ENCODE measurements around the gene HBS1L. TPM values are rescaled to one million over a fixed set of nuclear protein-coding genes. Genes with fewer than 3 reads are reported as not detected.

Gene HBS1L
- total RNA-seq, 1 experiment from 2014 or later = 63.6 TPM

- no peaks in the 10 kb centered on the region for H3K4me1 ChIP-seq (ENCODE audit: low read length)
- no peak overlapping the region for H2AFZ ChIP-seq (ENCODE audit: low read length)
- H4K20me1 ChIP-seq (ENCODE audit: insufficient read depth, low read depth, low read length) = no peaks in the 10 kb centered on the region
- no peak overlapping the region for H3K4me3 ChIP-seq (ENCODE audit: low read length)
- H3K36me3 ChIP-seq (ENCODE audit: insufficient read depth, low read length) = peaks cover 50% of the 10 kb centered on the region
- no peaks in the 10 kb centered on the region for H3K9me3 ChIP-seq (ENCODE audit: low read length)
- no peaks in the 10 kb centered on the region for H3K27me3 ChIP-seq (ENCODE audit: low read length)
- H3K4me2 ChIP-seq (ENCODE audit: low read depth, low read length, poor library complexity, severe bottlenecking) = no peak overlapping the region
- H3K27ac ChIP-seq (ENCODE audit: low read length) = no peak overlapping the region
- H3K9me2 ChIP-seq (replicated peaks; ENCODE audit: insufficient read depth, low read length) = no peaks in the 10 kb centered on the region
- peaks cover 3% of the 10 kb centered on the region; the same call in 1 of the 2 replicates for H3K79me2 ChIP-seq (ENCODE audit: low read length)
- no peak overlapping the region for H3K9ac ChIP-seq (ENCODE audit: low read length)
- DNase-seq = no peak
Observed at GRCh38 chr6:134982161-134982560, 72.5 kb downstream of the HBS1L start.

GRCh38 chr6:134980846-134981245 is 73.8 kb downstream of the HBS1L start:
- Histone ChIP-seq H3K27me3 (ENCODE audit: low read length) (no peaks in the 10 kb centered on the region), H3K9me3 (ENCODE audit: low read length) (no peaks in the 10 kb centered on the region), H3K36me3 (ENCODE audit: insufficient read depth, low read length) (peaks cover 61% of the 10 kb centered on the region), H4K20me1 (ENCODE audit: insufficient read depth, low read depth, low read length) (no peaks in the 10 kb centered on the region), H3K79me2 (ENCODE audit: low read length) (peaks cover 11% of the 10 kb centered on the region), H3K27ac (ENCODE audit: low read length) (no peak overlapping the region), H2AFZ (ENCODE audit: low read length) (no peak overlapping the region), H3K9ac (ENCODE audit: low read length) (no peak overlapping the region), H3K4me1 (ENCODE audit: low read length) (no peaks in the 10 kb centered on the region), H3K4me2 (ENCODE audit: low read depth, low read length, poor library complexity, severe bottlenecking) (no peak overlapping the region), H3K9me2 (replicated peaks; ENCODE audit: insufficient read depth, low read length) (no peaks in the 10 kb centered on the region), H3K4me3 (ENCODE audit: low read length) (no peak overlapping the region)
- DNase-seq = no peak

- Histone ChIP-seq H3K36me3 (ENCODE audit: insufficient read depth, low read length) (peaks cover 55% of the 10 kb centered on the region), H3K9me3 (ENCODE audit: low read length) (no peaks in the 10 kb centered on the region), H3K4me2 (ENCODE audit: low read depth, low read length, poor library complexity, severe bottlenecking) (no peak overlapping the region), H2AFZ (ENCODE audit: low read length) (no peak overlapping the region), H3K79me2 (ENCODE audit: low read length) (peaks cover 28% of the 10 kb centered on the region), H4K20me1 (ENCODE audit: insufficient read depth, low read depth, low read length) (no peaks in the 10 kb centered on the region), H3K9me2 (replicated peaks; ENCODE audit: insufficient read depth, low read length) (no peaks in the 10 kb centered on the region), H3K4me1 (ENCODE audit: low read length) (no peaks in the 10 kb centered on the region), H3K9ac (ENCODE audit: low read length) (no peak overlapping the region), H3K27me3 (ENCODE audit: low read length) (no peaks in the 10 kb centered on the region), H3K27ac (ENCODE audit: low read length) (no peak overlapping the region), H3K4me3 (ENCODE audit: low read length) (no peak overlapping the region)
- no peak for DNase-seq
Observed at GRCh38 chr6:134979142-134979541, 75.5 kb downstream of the HBS1L start.

- Histone ChIP-seq H3K9me3 (ENCODE audit: low read length) (no peaks in the 10 kb centered on the region), H2AFZ (ENCODE audit: low read length) (no peak overlapping the region), H3K36me3 (ENCODE audit: insufficient read depth, low read length) (peaks cover 32% of the 10 kb centered on the region), H4K20me1 (ENCODE audit: insufficient read depth, low read depth, low read length) (no peaks in the 10 kb centered on the region), H3K27ac (ENCODE audit: low read length) (no peak overlapping the region), H3K9me2 (replicated peaks; ENCODE audit: insufficient read depth, low read length) (no peaks in the 10 kb centered on the region), H3K27me3 (ENCODE audit: low read length) (no peaks in the 10 kb centered on the region), H3K79me2 (ENCODE audit: low read length) (peaks cover 42% of the 10 kb centered on the region), H3K4me2 (ENCODE audit: low read depth, low read length, poor library complexity, severe bottlenecking) (no peak overlapping the region), H3K4me3 (ENCODE audit: low read length) (no peak overlapping the region), H3K9ac (ENCODE audit: low read length) (no peak overlapping the region), H3K4me1 (ENCODE audit: low read length) (peaks cover 4% of the 10 kb centered on the region; the same call in 1 of the 2 replicates)
- DNase-seq = no peak
Observed at GRCh38 chr6:134974370-134974769, 80.3 kb downstream of the HBS1L start.

GRCh38 chr6:134967711-134968110 is 86.9 kb downstream of the HBS1L start:
- DNase-seq = no peak
- Histone ChIP-seq H3K27ac (ENCODE audit: low read length) (no peak overlapping the region), H3K4me3 (ENCODE audit: low read length) (no peak overlapping the region), H3K4me1 (ENCODE audit: low read length) (peaks cover 4% of the 10 kb centered on the region; the same call in 1 of the 2 replicates), H3K9me2 (replicated peaks; ENCODE audit: insufficient read depth, low read length) (no peaks in the 10 kb centered on the region), H3K27me3 (ENCODE audit: low read length) (no peaks in the 10 kb centered on the region), H2AFZ (ENCODE audit: low read length) (no peak overlapping the region), H3K79me2 (ENCODE audit: low read length) (peaks cover 9% of the 10 kb centered on the region; the same call in 1 of the 2 replicates), H3K9me3 (ENCODE audit: low read length) (no peaks in the 10 kb centered on the region), H4K20me1 (ENCODE audit: insufficient read depth, low read depth, low read length) (no peaks in the 10 kb centered on the region), H3K36me3 (ENCODE audit: insufficient read depth, low read length) (peaks cover 20% of the 10 kb centered on the region), H3K4me2 (ENCODE audit: low read depth, low read length, poor library complexity, severe bottlenecking) (no peak overlapping the region), H3K9ac (ENCODE audit: low read length) (no peak overlapping the region)

- H3K4me3 ChIP-seq (ENCODE audit: low read length) = no peak overlapping the region
- H4K20me1 ChIP-seq (ENCODE audit: insufficient read depth, low read depth, low read length) = no peaks in the 10 kb centered on the region
- H3K4me1 ChIP-seq (ENCODE audit: low read length) = no peaks in the 10 kb centered on the region
- H3K9me2 ChIP-seq (replicated peaks; ENCODE audit: insufficient read depth, low read length) = no peaks in the 10 kb centered on the region
- no peaks in the 10 kb centered on the region for H3K79me2 ChIP-seq (ENCODE audit: low read length)
- no peak overlapping the region for H3K9ac ChIP-seq (ENCODE audit: low read length)
- no peak overlapping the region for H3K27ac ChIP-seq (ENCODE audit: low read length)
- DNase-seq = no peak
- H3K27me3 ChIP-seq (ENCODE audit: low read length) = no peaks in the 10 kb centered on the region
- no peak overlapping the region for H3K4me2 ChIP-seq (ENCODE audit: low read depth, low read length, poor library complexity, severe bottlenecking)
- no peak overlapping the region for H2AFZ ChIP-seq (ENCODE audit: low read length)
- H3K36me3 ChIP-seq (ENCODE audit: insufficient read depth, low read length) = peaks cover 31% of the 10 kb centered on the region
- no peaks in the 10 kb centered on the region for H3K9me3 ChIP-seq (ENCODE audit: low read length)
Observed at GRCh38 chr6:134964451-134965203, 90.0 kb downstream of the HBS1L start.

- Histone ChIP-seq H3K27me3 (ENCODE audit: low read length) (no peaks in the 10 kb centered on the region), H3K9ac (ENCODE audit: low read length) (no peak overlapping the region), H3K36me3 (ENCODE audit: insufficient read depth, low read length) (peaks cover 31% of the 10 kb centered on the region), H3K27ac (ENCODE audit: low read length) (no peak overlapping the region), H2AFZ (ENCODE audit: low read length) (no peak overlapping the region), H3K4me2 (ENCODE audit: low read depth, low read length, poor library complexity, severe bottlenecking) (no peak overlapping the region), H3K4me3 (ENCODE audit: low read length) (no peak overlapping the region), H3K9me2 (replicated peaks; ENCODE audit: insufficient read depth, low read length) (no peaks in the 10 kb centered on the region), H3K4me1 (ENCODE audit: low read length) (no peaks in the 10 kb centered on the region), H4K20me1 (ENCODE audit: insufficient read depth, low read depth, low read length) (no peaks in the 10 kb centered on the region), H3K9me3 (ENCODE audit: low read length) (no peaks in the 10 kb centered on the region), H3K79me2 (ENCODE audit: low read length) (no peaks in the 10 kb centered on the region)
- DNase-seq = no peak
Observed at GRCh38 chr6:134962421-134962820, 92.2 kb downstream of the HBS1L start.

- Histone ChIP-seq H3K4me3 (ENCODE audit: low read length) (no peak overlapping the region), H4K20me1 (ENCODE audit: insufficient read depth, low read depth, low read length) (no peaks in the 10 kb centered on the region), H3K9me3 (ENCODE audit: low read length) (no peaks in the 10 kb centered on the region), H2AFZ (ENCODE audit: low read length) (no peak overlapping the region), H3K27ac (ENCODE audit: low read length) (no peak overlapping the region), H3K27me3 (ENCODE audit: low read length) (no peaks in the 10 kb centered on the region), H3K36me3 (ENCODE audit: insufficient read depth, low read length) (peaks cover 31% of the 10 kb centered on the region), H3K79me2 (ENCODE audit: low read length) (no peaks in the 10 kb centered on the region), H3K9ac (ENCODE audit: low read length) (no peak overlapping the region), H3K9me2 (replicated peaks; ENCODE audit: insufficient read depth, low read length) (no peaks in the 10 kb centered on the region), H3K4me2 (ENCODE audit: low read depth, low read length, poor library complexity, severe bottlenecking) (no peak overlapping the region), H3K4me1 (ENCODE audit: low read length) (no peaks in the 10 kb centered on the region)
- no peak for DNase-seq
Observed at GRCh38 chr6:134961366-134961765, 93.3 kb downstream of the HBS1L start.

All from Karpas-422 (cell line).